Mucosa of rectum (tissue), 2 donors: Measurements from ENCODE around the gene DNAJC21.

Experiments
- H3K27ac ChIP-seq, 2 donors: one replicate each; pipeline ENCODE4 v1.7.0; 2013; ENCODE audit warnings: inconsistent platforms in 2 of 2, low read depth in 2 of 2, low read length in 2 of 2
- H3K27me3 ChIP-seq, 2 donors: one replicate each; pipeline ENCODE4 v1.7.0; 2013; ENCODE audit warnings: low read length in 2 of 2; ENCODE audit not compliant: control insufficient read depth in 2 of 2, insufficient read depth in 2 of 2
- H3K36me3 ChIP-seq, 2 donors: one replicate each; pipeline ENCODE4 v1.7.0; 2013; ENCODE audit warnings: low read length in 2 of 2; ENCODE audit not compliant: control insufficient read depth in 2 of 2, insufficient read depth in 2 of 2
- H3K4me1 ChIP-seq, 2 donors: one replicate each; pipeline ENCODE4 v1.7.0; 2013; ENCODE audit warnings: low read length in 2 of 2, mild to moderate bottlenecking in 1 of 2; ENCODE audit not compliant: control insufficient read depth in 2 of 2, insufficient read depth in 2 of 2
- H3K4me3 ChIP-seq, 2 donors: one replicate each; pipeline ENCODE4 v1.7.0; 2013; ENCODE audit warnings: low read length in 2 of 2
- H3K9ac ChIP-seq, 2 donors: one replicate each; pipeline ENCODE4 v1.7.0; 2013; ENCODE audit warnings: low read length in 2 of 2, low read depth in 1 of 2, mild to moderate bottlenecking in 1 of 2
- H3K9me3 ChIP-seq, 2 donors: one replicate each; pipeline ENCODE4 v1.7.0; 2013; ENCODE audit warnings: low read length in 2 of 2; ENCODE audit not compliant: control insufficient read depth in 2 of 2
- donor health status: healthy.
- donor health status: Normal muscosa, but diverticular disease.

Gene DNAJC21

GRCh38 chr5:34929134-34929719, at the start of gene DNAJC21:
Gene DNAJC21, plus strand, starts transcription at chr5:34929559. Its CDS starts 261 bp downstream, at chr5:34929820.
- Histone ChIP-seq H3K36me3 (peaks cover 12 to 18% of the 10 kb centered on the region in 2 donors), H3K27me3 (no peaks in the 10 kb centered on the region), H3K27ac (peak within 1 kb of the TSS; percentile 97), H3K9me3 (no peaks in the 10 kb centered on the region), H3K9ac (peak within 1 kb of the TSS; percentile 94 to 97), H3K4me1 (peaks cover 6 to 8% of the 10 kb centered on the region in 2 donors), H3K4me3 (peak within 1 kb of the TSS; percentile 92 to 98)

- Histone ChIP-seq H3K9ac (no peak overlapping the region), H3K36me3 (no peaks in the 10 kb centered on the region), H3K9me3 (no peaks in the 10 kb centered on the region), H3K27me3 (no peaks in the 10 kb centered on the region), H3K4me1 (no peaks in the 10 kb centered on the region), H3K27ac (no peak overlapping the region), H3K4me3 (no peak overlapping the region)
Measured at GRCh38 chr5:34881246-34881645, 48.1 kb upstream of the DNAJC21 start.

- Histone ChIP-seq H3K36me3 (no peaks in the 10 kb centered on the region), H3K27me3 (no peaks in the 10 kb centered on the region), H3K9me3 (no peaks in the 10 kb centered on the region), H3K4me1 (no peaks in the 10 kb centered on the region), H3K9ac (no peak overlapping the region), H3K27ac (no peak overlapping the region), H3K4me3 (no peak overlapping the region)
Measured at GRCh38 chr5:34886392-34887119, 42.8 kb upstream of the DNAJC21 start.

- Histone ChIP-seq H3K27me3 (no peaks in the 10 kb centered on the region), H3K36me3 (no peaks in the 10 kb centered on the region), H3K27ac (no peak overlapping the region), H3K9ac (no peak overlapping the region), H3K4me1 (no peaks in the 10 kb centered on the region), H3K4me3 (no peak overlapping the region), H3K9me3 (no peaks in the 10 kb centered on the region)
Measured at GRCh38 chr5:34889394-34889793, 40.0 kb upstream of the DNAJC21 start.

- Histone ChIP-seq H3K9me3 (no peaks in the 10 kb centered on the region), H3K4me1 (no peaks in the 10 kb centered on the region), H3K36me3 (no peaks in the 10 kb centered on the region), H3K4me3 (no peak overlapping the region), H3K27me3 (no peaks in the 10 kb centered on the region), H3K27ac (no peak overlapping the region), H3K9ac (no peak overlapping the region)
Measured at GRCh38 chr5:34891981-34892380, 37.4 kb upstream of the DNAJC21 start.

- no peak overlapping the region for H3K9ac ChIP-seq
- H3K4me3 ChIP-seq: no peak overlapping the region
- no peaks in the 10 kb centered on the region for H3K36me3 ChIP-seq
- H3K27ac ChIP-seq: no peak overlapping the region
- no peaks in the 10 kb centered on the region for H3K4me1 ChIP-seq
- no peaks in the 10 kb centered on the region for H3K9me3 ChIP-seq
- no peaks in the 10 kb centered on the region for H3K27me3 ChIP-seq
Measured at GRCh38 chr5:34892414-34892813, 36.9 kb upstream of the DNAJC21 start.

GRCh38 chr5:34894716-34895115, 34.6 kb upstream of the DNAJC21 start:
- H3K4me1 ChIP-seq: peaks cover 0 to 2% of the 10 kb centered on the region in 2 donors
- no peak overlapping the region for H3K4me3 ChIP-seq

GRCh38 chr5:34895641-34896419, 33.5 kb upstream of the DNAJC21 start:
- Histone ChIP-seq H3K4me3 (no peak overlapping the region), H3K4me1 (peaks cover 0 to 2% of the 10 kb centered on the region in 2 donors), H3K36me3 (no peaks in the 10 kb centered on the region), H3K27me3 (no peaks in the 10 kb centered on the region), H3K9me3 (no peaks in the 10 kb centered on the region), H3K27ac (no peak overlapping the region), H3K9ac (no peak overlapping the region)

More at GRCh38 chr5:34894716-34895115, 34.6 kb upstream of the DNAJC21 start:
- Histone ChIP-seq H3K36me3 (no peaks in the 10 kb centered on the region), H3K9me3 (no peaks in the 10 kb centered on the region), H3K27me3 (no peaks in the 10 kb centered on the region), H3K27ac (no peak overlapping the region), H3K9ac (no peak overlapping the region)

GRCh38 chr5:34897646-34898045, 31.7 kb upstream of the DNAJC21 start:
- Histone ChIP-seq H3K9ac (no peak overlapping the region), H3K4me1 (peaks cover 0 to 2% of the 10 kb centered on the region in 2 donors), H3K36me3 (no peaks in the 10 kb centered on the region), H3K4me3 (no peak overlapping the region), H3K27me3 (no peaks in the 10 kb centered on the region), H3K27ac (no peak overlapping the region), H3K9me3 (no peaks in the 10 kb centered on the region)
